NCI-H526 treated with DMSO at 0.1 percent for 48 hours (cell line): ENCODE measurements around the gene PLEKHA6.

Source experiments
- DNase-seq: peaks from one replicate; lab custom pipeline; 2025; lab: John Stamatoyannopoulos, UW

Gene PLEKHA6

DNA sequence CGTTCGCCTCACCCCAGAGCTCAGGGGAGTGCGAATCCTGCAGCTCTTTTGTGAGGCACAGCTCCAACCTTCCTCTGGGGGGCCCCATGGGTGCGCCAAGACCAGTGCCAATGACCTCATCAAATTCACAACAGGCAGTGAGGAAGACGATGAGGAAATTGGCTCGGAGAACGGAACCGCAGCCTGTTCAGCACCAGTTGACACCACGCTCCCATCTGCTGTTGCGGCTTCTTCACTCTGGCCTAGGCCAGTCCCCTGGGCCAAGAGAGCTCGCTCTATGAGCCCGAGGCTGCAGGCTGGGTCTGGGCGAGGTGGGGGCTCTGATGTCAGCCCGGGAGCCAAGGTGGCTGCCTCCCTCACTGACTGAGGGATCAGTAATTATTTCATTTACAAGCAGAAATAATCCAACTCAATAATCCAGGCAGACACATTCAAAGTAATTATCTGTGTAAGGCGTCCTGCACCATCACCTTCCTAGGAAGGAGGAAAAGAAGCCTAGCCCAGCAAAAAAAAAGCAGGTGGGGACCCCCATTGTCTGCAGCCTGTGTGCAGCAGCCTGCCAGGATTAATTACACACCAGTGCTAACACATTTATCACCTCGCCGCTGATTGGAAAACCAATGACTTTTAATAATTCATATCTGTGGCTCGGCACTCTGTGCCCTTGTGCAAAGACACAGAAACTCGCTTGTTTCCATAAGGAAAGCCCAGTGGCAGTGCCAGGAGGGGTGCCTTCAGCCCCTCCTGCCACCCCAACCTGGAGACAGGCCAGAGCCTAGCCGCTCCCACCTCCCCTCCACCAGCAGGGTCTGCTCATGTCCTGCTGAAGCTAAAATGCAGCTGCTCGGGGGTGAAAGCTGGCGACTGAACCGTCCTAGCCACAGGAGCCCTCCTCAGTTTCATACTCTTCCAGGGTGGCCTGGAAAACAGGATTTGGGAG, 1.9 kb downstream of the PLEKHA6 start:
- DNase-seq: no peak

DNA sequence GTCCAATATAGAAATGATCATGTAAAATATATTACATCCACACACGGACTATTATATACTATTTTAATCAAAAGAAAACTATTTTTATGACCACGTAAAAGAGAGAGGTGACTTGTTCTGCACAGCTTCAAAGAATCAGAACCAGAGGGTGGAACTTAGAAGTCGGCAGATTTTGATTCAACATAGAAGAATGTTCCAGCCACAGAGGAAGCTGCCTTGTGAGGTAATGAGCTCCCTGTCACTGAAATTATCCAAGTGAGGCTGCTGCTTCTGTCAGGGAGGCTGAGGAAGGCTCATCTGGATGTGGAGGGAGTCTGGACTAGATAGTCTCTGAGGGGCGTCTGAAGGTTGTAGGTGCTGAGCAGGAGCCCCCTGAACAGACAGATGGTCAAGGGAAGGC, 2.7 kb downstream of the PLEKHA6 start:
- DNase-seq: no peak

DNA sequence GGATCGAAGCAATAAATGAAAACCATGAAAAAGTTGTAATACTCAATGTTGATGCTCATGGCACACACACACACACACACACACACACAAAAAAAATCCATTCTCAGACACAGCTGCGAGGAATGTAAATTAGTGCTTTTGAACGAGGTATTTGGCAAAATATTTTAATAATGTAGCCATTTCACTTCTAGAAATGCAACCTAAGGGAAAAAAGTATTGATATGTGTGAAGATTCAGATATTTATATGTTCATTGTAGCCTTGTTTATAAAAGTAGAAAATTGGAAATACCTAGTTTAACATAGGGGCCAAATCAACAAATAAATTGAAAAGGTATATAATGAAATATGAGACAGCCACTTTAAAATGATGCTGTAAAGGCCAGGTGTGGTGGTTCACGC, 3.8 kb downstream of the PLEKHA6 start:
- DNase-seq: no peak

DNA sequence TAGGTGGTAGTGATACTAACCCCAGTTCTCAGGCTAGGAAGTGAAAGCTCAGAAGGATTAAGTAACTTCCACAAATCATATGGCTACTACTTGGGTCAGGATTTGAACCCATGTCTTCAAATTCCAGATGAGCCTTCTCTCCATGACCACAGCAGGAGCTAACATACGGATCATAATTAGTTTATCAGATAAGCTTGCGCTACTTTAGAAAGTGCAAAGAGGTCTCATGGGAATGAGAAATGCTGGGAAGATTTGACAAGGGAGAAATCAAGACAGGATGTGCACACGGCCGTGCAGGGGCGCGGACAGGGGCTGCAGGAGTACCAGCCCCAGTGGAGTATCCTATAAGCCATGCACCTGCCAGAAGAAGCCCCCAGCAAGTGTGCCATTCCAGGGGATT, 5.2 kb downstream of the PLEKHA6 start:
- DNase-seq: no peak

DNA sequence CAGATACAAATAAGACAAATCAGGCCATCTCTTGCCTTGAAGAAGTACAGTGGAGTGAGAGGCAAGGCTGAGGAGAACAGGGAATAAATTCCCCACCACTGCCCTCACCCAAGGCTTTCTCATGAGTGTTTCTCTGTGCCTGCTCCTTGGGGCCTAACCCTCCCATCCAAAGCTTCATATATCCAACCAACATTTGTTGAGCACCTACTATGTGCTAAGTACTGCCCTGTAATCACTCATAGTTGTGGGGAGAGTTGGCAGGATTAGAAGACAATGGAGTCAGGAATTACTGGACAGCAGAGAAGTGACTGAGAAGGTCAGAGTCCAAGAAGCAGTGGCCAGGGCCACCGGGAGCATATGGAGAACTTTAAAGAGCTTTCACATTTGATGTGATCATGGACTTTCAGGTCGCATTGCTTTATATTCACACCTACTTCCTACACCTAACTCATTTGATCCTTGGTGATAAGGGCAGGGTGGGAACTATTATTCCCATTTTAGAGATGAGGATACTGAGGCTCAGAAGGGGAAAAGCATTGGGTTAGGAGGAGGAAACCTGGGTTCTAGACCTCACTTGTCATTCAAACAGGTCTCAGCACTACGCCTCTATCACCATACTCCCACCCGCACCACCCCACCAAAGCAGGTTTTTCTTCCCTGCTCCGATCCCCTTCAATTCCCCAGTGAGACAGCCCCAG, 6.4 kb downstream of the PLEKHA6 start:
- DNase-seq: no peak

DNA sequence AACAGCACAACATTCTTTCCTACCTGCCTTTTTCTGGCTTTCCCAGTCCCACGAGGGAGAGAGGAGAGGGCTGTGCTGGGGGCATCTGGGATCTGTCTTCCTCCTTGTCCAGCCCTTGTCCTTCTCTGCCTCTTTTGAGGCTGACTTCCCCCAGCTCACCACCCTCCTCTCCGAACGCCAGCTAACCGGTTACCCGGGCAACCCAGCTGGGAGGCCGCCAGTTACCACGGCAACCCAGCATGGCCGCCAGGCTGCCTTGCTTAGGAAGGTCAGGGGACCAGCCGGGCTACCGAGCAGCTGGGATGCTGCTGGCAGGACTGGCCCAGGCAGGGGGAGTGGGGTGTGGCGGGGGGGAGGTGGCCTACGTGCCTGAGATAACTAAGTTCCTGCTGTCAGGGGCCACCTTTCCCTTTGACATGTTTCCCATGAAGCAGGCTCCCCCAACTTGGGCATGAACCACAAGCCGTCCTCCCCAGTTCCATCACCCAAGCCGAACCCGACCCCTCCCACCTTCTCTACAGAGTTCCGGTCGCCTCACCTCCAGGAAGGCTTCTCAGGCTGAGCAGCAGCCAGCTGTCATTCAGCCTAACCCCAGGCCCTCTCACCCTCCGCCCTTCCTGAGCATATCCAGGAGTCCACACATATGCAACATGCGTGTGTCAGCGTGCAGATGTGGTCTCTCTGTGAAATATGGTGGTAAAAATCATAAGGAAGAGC, 8.7 kb downstream of the PLEKHA6 start:
- DNase-seq: no peak

DNA sequence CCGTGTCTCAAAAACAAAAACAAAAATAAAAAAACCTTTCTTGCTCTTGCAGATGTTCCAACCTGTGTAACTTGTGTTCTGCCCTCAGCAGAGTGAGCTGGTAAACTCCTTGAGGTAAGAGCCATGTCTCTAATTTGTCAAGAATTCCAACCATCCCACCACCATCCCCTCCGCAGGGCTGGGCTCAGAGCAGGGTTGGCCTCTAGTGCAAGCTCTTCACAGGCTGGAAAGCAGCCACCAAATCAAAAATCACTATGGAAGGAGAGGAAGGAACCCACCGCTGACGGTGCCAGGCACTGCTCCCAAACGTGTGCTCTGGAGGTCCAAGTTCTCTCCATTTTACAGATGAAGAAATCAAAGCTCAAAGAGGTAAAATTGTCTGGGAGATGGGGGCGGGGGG, 9.4 kb downstream of the PLEKHA6 start:
- no peak for DNase-seq

DNA sequence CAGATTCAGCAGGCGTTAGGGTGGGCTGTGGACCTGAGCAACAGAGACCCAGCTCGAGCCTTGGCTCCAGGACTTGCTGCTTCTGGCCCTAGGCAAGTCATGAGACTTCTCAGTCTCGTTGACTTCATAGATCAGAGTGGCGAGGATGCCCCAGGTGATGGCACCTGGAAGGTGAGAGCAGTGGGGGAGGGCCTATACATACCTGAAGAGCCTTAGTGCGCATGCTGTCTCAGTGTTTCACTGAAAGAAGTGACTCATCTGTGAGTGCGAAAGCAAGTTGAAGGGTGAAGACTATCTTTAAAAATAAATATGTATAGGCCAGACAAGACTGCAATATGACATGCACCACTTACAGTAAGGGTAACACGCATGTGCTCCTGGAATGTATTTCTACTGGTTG, 10.1 kb downstream of the PLEKHA6 start:
- DNase-seq: no peak

DNA sequence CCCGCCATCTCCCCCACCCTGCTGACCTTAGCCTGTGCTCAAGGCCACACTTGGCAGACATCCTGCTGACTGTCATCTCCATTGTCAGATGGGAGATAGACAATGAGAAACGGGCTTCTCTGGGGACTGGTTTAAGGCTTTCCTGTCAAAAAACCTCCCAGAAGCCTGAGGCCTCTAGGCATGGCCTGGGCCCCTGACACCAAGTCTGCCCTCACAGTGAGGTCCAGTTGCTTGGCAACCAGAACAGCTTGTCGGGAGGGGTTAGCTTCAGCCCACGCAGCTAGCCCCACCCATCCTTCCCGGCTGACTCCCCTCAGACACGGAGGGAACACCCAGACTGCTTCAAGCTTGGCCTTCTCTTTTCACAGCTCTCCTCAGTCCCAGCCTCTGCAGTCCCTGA, 11.0 kb downstream of the PLEKHA6 start:
- DNase-seq: no peak

DNA sequence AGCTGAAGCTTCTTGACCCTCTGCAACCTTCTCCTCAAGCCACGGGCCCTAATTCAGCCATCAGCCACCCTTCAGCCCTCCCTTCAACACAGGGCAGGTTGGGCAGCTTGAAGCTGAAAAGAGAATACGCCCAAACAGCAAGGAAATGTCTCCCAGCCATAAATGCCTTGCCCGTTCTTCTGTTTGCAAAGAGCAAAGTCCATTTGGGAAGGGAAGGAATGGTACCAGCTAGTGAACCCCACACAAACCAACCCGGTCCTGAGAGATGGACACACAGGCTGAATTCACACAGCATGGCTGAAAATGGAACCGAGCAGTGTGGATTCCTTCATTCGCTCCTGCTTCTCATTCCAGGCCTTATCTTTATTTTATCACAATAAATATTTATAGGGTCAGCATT, 11.5 kb downstream of the PLEKHA6 start:
- no peak for DNase-seq

DNA sequence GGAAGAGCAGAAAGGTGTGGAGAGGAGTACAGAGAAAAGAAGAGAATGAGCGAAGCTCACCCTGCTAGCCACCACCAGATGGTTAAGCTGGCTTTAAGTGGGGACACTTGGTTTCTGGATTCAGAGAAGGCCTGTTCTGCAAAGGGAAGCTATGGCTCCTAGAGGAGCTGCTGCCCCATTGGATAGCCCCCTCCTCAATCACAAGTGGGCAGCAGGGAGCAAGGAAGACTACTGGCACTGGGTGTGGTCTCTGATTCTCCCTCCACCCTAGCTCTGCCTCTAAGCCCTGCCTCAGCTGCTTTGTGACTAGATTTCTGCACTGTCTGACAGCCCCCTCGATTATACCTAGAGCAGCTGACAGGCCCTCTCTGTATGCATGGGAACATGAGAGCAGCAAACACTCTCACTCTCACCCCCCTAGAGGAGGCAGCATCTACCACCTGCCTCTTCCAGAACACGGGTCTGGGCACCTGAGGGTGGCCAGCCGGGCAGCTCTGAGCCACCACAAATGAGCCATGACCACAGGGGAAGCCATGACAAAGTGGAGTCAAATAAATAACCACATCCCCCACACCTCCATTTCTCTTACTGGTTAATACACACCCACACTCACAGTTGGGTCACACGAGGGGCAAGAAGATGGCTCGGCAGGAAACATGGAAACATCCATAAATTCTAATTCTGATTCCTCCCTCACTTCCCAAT, 13.6 kb downstream of the PLEKHA6 start:
- DNase-seq: no peak

DNA sequence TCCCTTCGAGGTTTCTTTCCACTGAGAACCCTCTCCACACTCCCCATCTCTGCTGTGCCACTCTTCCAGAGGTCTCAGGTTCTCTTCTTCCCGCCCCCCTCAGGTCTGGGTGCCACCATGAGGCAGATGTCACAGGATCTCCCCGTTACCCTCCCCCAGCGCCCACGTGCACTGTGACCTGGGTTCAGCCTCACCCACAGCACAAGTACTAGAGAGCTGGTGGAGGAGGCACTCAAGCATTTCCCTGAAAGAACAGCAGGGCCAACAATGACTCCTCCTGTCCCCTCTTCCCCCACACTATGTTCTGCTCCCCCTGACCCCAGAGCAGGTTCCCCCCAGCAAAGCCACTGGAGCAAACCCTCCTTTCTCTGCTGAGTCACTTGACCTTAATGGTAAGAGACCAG, 14.3 kb downstream of the PLEKHA6 start:
- DNase-seq: no peak

DNA sequence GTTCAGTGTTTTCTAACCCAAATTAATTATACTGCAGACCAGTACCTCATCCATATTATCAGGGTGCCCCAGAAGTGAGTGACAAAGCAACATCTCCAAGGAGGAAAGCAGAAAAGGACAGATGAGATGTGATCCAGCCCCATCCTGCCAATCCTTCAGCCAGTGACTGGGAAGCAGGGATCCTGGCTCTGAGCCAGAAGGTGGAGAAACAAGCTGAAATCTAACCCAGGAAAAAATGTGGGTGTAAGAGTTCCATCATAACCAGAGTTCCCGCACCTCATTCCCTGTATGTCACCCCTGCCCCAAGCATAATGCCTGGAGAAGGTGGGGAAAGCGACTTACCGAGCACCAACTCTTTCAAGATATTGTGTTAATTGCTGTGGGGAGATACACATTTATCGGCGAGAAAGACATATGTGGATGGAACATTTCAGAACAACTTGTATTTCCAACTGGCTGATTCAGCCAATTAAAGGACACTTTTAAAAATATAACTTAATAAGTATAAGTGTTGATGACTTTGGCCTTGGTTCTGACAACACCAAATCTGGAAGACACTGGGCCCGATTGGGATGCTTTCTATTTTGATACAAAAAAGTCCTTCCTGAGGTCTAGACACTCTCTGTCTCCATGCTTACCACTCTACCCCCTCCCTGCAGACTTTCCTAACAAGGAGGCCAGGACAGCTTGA, 14.9 kb downstream of the PLEKHA6 start:
- DNase-seq: no peak

DNA sequence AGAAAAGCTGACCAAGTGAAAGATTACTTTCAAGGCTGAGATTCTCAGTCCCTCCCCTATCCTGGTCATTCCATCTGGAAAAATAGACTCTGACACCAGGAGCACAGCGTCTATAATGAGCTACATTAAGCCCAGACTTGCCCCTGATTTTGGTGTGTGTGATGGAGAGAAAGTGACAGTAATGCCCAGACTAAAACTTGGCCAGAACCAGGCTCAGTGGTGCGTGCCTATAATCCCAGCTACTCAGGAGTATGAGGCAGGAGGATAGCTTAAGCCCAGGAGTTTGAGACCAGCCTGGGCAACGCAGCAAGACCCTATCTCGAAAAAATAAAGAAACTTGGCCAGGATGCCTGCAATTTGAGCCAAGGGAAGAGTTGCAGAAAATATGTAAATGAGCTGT, 15.9 kb downstream of the PLEKHA6 start:
- DNase-seq: no peak

DNA sequence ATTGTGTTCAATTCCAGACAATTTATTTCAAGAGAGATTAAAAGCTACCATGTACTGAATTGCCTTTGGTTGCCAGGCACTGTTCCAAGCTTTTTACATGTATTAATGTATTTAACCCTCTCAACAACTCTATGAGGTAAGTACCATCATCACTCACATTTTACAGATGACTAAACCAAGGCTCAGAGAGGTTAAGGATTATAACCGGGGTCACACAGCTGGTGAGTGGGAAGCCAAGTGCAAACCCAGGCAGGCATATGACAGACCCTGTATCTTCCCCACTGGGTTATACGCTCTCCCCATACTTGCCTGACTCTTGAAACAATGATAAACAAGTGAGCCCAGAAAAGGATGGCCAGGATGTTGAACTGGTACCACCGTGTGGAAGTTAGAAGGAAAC, 16.5 kb downstream of the PLEKHA6 start:
- DNase-seq: no peak

DNA sequence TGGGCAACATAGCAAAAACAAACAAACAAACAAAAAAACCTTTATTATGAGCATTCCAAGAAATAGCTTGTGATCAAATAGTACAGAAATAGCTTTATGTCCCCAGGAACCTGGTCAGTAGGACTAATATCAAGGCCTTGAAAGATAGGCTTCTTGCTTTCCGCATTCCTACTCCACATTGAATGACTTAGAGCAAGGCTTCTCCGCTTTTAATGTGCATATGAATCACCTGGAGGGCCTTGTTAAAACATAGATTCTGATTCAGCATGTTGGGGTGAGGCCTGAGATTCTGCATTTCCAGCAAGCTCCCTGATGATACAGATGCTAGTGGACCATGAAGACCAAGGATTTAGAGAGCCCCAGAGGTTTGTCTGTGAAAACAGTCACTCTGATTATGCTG, 17.4 kb downstream of the PLEKHA6 start:
- DNase-seq: no peak

DNA sequence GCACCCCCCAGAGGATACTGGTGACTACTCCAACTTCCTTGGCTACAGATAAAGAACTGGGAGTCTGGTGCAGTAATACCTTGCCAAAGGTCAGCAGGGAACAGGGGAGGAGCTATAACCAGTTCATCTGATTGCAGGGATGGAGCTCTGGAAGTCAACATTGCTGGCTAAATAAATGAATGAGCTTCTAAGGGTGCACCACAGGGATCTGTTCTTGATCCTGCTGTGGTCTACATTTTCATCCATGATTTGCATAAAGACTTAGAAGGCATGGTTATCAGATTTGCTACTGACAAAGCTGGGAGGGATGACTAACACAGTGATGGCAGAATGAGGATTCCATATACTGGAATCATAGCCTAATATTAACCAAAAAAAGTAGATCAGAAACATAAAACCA, 18.3 kb downstream of the PLEKHA6 start:
- peak; percentile 70 for DNase-seq

DNA sequence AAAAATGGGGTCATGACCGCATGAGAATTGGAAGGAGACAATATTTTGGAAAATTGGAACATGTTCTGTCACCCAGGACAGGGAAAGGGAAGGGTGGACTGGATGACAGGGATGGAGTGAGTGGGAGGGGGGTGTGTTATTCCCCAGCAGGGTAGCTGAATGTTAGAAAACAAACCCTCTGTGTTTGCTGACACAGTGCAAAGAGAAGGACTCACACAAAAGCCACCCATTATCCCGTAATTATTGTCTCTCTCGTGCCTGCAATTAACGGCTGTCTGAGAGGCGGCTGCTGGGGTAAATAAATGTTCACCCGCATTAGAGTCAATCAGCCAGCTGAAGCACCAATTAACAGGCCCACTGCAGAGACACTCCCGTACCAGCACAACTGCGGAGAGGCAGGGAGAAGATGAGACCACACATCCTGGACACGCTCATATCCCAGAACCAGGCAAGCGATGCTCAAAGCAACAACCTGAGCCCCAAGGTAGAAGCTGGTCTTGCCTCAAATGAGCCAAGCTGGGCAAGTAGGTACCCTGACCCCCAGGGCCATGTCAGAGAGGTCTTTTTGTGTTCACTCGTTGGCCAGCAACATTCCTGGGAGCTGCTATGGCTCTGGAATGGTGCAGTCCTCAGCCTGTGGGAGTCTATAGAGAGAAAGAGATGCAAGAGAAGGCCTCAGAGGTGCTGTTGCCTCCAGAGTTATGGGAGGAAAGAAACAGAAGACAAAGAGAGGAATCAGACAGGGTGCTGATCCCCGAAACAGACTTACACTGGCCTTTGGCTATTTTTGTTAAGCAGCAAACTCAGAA, 19.4 kb downstream of the PLEKHA6 start:
- DNase-seq: no peak

DNA sequence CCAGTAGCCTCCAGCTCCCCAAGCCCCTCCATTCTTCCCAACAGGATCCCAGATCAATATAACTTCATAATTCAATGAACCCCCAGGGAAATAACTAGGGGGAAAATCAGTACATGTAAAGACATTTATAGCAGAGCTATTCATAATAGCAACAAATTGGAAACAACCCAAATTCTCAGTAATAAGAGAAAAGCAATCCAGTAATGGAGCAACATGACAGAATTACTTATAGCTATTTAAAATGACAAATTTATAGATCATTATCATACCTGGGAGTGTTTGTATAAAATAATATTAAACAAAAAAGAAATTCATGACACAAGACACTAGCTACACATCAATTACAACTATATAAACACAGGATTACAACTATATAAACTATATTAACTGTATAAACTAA, 20.2 kb downstream of the PLEKHA6 start:
- no peak for DNase-seq

DNA sequence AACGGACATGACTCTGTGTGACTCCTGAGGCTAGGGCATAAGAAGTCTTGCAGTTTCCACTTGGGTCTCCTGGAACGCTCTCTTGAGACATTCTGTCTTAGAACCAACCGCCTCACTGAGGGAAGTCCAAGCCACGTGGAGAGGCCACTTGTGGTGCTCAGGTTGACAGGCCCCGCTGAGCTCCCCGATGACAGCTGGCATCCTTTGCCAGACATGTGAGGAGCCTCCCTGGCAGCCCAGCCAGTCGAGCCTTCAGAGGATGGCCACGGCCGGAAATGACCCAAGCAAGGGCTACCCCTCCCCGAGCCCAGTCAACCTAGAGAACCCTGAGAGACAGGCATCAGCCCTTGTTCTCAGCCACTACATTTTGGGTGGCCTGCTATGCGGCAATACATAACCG, 20.7 kb downstream of the PLEKHA6 start:
- no peak for DNase-seq

DNA sequence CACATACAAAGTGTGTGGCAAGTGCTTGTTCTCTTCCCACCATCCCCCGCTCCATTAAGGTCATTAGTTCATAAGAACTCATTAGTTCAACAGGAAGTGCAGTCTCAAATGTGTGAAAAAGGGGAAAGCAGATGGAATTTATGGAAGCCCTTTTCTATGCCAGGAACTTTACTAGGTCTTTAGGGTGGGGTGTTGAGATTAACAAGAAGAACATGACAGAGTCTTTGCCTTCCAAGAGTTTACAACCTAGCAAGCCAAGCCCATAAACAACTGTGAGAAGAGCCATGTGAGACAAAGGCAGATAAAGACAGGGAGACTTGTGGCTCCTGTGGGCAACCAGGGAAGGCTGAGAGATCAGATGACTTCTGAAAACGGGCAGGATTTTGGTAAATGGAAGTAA, 21.4 kb downstream of the PLEKHA6 start:
- DNase-seq: no peak
